DOHH2 (cell line): ENCODE data around the gene EDN3.

Experiments
- H3F3A ChIP-seq: fragments of 200-600 bp; sonication (generic), shearing (Covaris generic); 2 replicates; pipeline ENCODE4 v1.6.0; 2016; ENCODE audit warnings: antibody characterized with exemption, mild to moderate bottlenecking; ENCODE audit not compliant: control insufficient read depth, insufficient read depth
- H3K27ac ChIP-seq: fragments of 200-600 bp; sonication (generic); 2 replicates; pipeline ENCODE4 v1.5.1; 2014; ENCODE audit warnings: low read depth, mild to moderate bottlenecking, low read length, moderate library complexity
- H3K27me3 ChIP-seq: fragments of 200-600 bp; sonication (generic); 2 replicates; pipeline ENCODE4 v1.6.1; 2014; ENCODE audit warnings: mild to moderate bottlenecking, low read length, mixed read lengths; ENCODE audit not compliant: control insufficient read depth
- H3K36me3 ChIP-seq: fragments of 200-600 bp; sonication (generic); 2 replicates; pipeline ENCODE4 v1.6.1; 2014; ENCODE audit warnings: mild to moderate bottlenecking, low read length, moderate library complexity, mixed read lengths; ENCODE audit not compliant: control insufficient read depth
- H3K4me1 ChIP-seq: fragments of 200-600 bp; sonication (generic); 2 replicates; pipeline ENCODE4 v1.6.1; 2014; ENCODE audit warnings: mild to moderate bottlenecking, low read length, mixed read lengths; ENCODE audit not compliant: control insufficient read depth
- H3K4me2 ChIP-seq: fragments of 200-600 bp; sonication (generic); 2 replicates; pipeline ENCODE4 v1.6.0; 2014; ENCODE audit warnings: mild to moderate bottlenecking, low read length, moderate library complexity
- H3K4me3 ChIP-seq: fragments of 200-600 bp; sonication (generic); 2 replicates; pipeline ENCODE4 v1.5.1; 2014; ENCODE audit warnings: mild to moderate bottlenecking, low read length, mixed read lengths
- H3K79me2 ChIP-seq: fragments of 200-600 bp; sonication (generic); 2 replicates; pipeline ENCODE4 v1.6.1; 2014; ENCODE audit warnings: mild to moderate bottlenecking, low read length, mixed read lengths; ENCODE audit not compliant: control insufficient read depth
- H3K9me2 ChIP-seq: fragments of 200-600 bp; sonication (generic); replicated peaks from 2 replicates; pipeline ENCODE4 v1.6.1; 2014; ENCODE audit warnings: mild to moderate bottlenecking, low read length, mixed read lengths; ENCODE audit not compliant: control insufficient read depth
- H3K9me3 ChIP-seq: fragments of 200-600 bp; sonication (generic); 2 replicates; pipeline ENCODE4 v1.6.1; 2014; ENCODE audit warnings: antibody characterized with exemption, low read length, mixed read lengths; ENCODE audit not compliant: control insufficient read depth, insufficient read depth
- H4K20me1 ChIP-seq: fragments of 200-600 bp; sonication (generic); 2 replicates; pipeline ENCODE4 v1.6.0; 2014; ENCODE audit warnings: low read depth, mild to moderate bottlenecking, antibody characterized with exemption, low read length, moderate library complexity; ENCODE audit not compliant: control insufficient read depth, insufficient read depth
- CTCF ChIP-seq: fragments of 200-600 bp; sonication (generic); IDR thresholded peaks from one replicate; pipeline ENCODE4 v1.5.1; 2014; ENCODE audit warnings: antibody characterized with exemption, mild to moderate bottlenecking, low read depth, low read length; ENCODE audit not compliant: poor library complexity, severe bottlenecking
- EZH2phosphoT487 ChIP-seq: fragments of 200-600 bp; sonication (generic); IDR thresholded peaks from 2 replicates; pipeline ENCODE4 v1.6.1; 2017; ENCODE audit warnings: borderline replicate concordance, mild to moderate bottlenecking, antibody characterized with exemption, low read length, moderate library complexity, mixed read lengths

The EDN3 gene

GRCh38 chr20:59301343-59302007, 1.1 kb downstream of the EDN3 start:
- H3F3A ChIP-seq: no peaks in the 10 kb centered on the region
- TF ChIP-seq EZH2phosphoT487 (no peak), CTCF (no peak)
- no peak overlapping the region for H3K27ac ChIP-seq
- no peaks in the 10 kb centered on the region for H3K36me3 ChIP-seq
- no peak overlapping the region for H3K4me3 ChIP-seq
- no peaks in the 10 kb centered on the region for H3K4me1 ChIP-seq
- no peaks in the 10 kb centered on the region for H3K9me2 ChIP-seq
- no peaks in the 10 kb centered on the region for H3K79me2 ChIP-seq
- no peaks in the 10 kb centered on the region for H3K9me3 ChIP-seq
- peaks cover 15% of the 10 kb centered on the region; the same call in 1 of the 2 replicates for H3K27me3 ChIP-seq
- H4K20me1 ChIP-seq: no peaks in the 10 kb centered on the region
- no peak overlapping the region for H3K4me2 ChIP-seq

- Histone ChIP-seq H4K20me1 (no peaks in the 10 kb centered on the region), H3K27ac (no peak overlapping the region), H3K9me2 (no peaks in the 10 kb centered on the region), H3K36me3 (no peaks in the 10 kb centered on the region), H3K9me3 (no peaks in the 10 kb centered on the region), H3F3A (no peaks in the 10 kb centered on the region), H3K4me3 (no peak overlapping the region), H3K79me2 (no peaks in the 10 kb centered on the region), H3K27me3 (peaks cover 16% of the 10 kb centered on the region), H3K4me2 (no peak overlapping the region), H3K4me1 (no peaks in the 10 kb centered on the region)
- TF ChIP-seq CTCF (no peak), EZH2phosphoT487 (no peak)
These were observed 5.7 kb downstream of the EDN3 start for GRCh38 chr20:59305908-59306655.

- H3K79me2 ChIP-seq: no peaks in the 10 kb centered on the region
- no peak overlapping the region for H3K4me3 ChIP-seq
- no peaks in the 10 kb centered on the region for H3K9me3 ChIP-seq
- peaks cover 16% of the 10 kb centered on the region; the same call in 1 of the 2 replicates for H3K27me3 ChIP-seq
- no peaks in the 10 kb centered on the region for H4K20me1 ChIP-seq
- no peaks in the 10 kb centered on the region for H3F3A ChIP-seq
- TF ChIP-seq CTCF (no peak), EZH2phosphoT487 (no peak)
- H3K4me2 ChIP-seq: no peak overlapping the region
- no peaks in the 10 kb centered on the region for H3K36me3 ChIP-seq
- H3K4me1 ChIP-seq: no peaks in the 10 kb centered on the region
- no peak overlapping the region for H3K27ac ChIP-seq
- no peaks in the 10 kb centered on the region for H3K9me2 ChIP-seq
These were observed 6.9 kb downstream of the EDN3 start for GRCh38 chr20:59307270-59307669.
